ENCODE data around the gene AGGF1.
"Not testable (repeated sequence)": the region's sequence is repeated elsewhere in the genome, so short reads cannot be mapped to it uniquely, and the experiment has no call there.

Gene AGGF1

DNA sequence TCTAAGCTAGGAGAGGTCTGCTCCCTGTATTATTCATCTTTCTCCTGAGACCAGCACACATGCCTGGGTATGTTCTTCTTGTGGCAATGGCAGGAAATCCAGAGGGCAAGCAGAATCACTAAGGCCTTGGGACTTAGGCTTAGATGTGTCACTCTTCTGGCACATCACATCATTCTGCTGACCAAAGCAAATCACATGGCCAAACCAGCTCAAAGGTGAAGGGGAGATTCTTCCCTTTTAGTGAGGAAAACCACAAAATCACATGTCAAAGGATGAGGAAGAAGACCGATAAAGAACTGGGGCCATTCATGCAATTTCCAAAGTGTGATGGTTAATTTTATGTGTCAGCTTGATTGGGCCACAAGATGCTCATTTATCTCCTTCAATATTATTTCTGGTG lies 5.7 kb upstream of the AGGF1 start:
- peak; percentile 65 to 91 (median 78) for DNase-seq

GRCh38 chr5:77028631-77029375 lies 1.4 kb upstream of the AGGF1 start:
- no peak for DNase-seq

DNA sequence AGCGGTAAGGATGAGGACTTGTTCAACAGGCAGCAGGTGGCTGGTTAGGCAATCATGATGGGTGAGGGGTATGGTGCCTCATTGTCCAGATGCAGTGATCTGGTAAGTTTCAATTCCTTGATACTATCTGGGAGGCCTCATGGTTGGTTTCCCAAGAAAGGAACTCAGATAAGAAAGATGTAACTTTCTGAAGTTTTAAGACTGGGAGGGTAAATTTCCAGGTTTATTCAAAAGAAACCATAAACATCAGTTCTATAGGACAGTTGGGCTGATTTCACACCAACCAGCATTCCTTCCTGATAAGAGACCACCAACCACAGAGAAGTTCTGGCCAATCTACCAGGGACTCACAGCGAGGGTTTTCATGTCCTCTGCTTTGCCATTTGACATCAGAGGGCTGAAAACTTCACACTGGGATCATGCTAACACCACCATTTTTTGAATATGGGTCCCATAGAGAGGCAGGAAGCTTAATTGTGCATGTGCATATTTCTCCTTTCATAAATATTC lies 773 bp upstream of the AGGF1 start:
- no peak for DNase-seq

GRCh38 chr5:77031891-77032290 lies 1.7 kb downstream of the AGGF1 start:
- peak in 1 of 4 experiments; percentile 10 for DNase-seq

DNA sequence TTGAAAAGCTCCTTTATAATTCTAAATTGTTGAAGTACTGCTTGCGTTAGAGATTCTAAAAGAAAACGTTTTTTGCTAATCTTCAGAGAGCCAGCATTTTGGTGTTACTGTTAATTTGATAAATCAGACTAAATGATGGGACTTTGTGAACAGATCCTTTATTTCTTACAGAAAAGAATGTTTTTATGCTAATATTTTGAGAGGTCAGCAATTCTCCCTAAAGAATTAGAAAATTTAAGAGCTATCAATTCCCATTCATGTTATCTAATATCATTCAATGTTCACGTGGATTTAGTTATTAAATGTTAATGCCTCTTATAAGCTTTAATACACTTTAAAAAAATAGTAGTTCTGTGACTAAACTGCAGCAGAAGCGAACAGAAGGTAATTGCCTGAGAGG lies 2.4 kb downstream of the AGGF1 start:
- no peak for DNase-seq

- no peak for DNase-seq
Measured at GRCh38 chr5:77033338-77033737, 3.1 kb downstream of the AGGF1 start.

DNA sequence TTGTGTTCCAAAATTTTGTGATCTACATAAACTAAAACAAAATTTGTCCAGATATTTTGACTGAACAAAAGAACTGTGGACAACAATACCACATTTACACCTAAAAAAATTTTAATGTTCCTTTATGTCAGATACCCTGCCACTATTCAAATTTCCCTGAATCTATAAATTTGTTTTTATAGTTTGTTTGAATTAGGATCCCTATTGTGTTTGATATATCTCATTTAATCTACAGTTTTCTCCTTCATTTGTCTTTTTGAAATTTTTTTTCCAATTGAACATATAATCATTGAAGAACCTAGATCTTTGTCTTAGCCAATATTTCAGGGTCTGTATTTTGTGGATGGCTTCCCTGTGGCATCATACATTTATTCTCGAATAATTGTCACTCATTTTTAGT lies 5.7 kb downstream of the AGGF1 start:
- no peak for DNase-seq

DNA sequence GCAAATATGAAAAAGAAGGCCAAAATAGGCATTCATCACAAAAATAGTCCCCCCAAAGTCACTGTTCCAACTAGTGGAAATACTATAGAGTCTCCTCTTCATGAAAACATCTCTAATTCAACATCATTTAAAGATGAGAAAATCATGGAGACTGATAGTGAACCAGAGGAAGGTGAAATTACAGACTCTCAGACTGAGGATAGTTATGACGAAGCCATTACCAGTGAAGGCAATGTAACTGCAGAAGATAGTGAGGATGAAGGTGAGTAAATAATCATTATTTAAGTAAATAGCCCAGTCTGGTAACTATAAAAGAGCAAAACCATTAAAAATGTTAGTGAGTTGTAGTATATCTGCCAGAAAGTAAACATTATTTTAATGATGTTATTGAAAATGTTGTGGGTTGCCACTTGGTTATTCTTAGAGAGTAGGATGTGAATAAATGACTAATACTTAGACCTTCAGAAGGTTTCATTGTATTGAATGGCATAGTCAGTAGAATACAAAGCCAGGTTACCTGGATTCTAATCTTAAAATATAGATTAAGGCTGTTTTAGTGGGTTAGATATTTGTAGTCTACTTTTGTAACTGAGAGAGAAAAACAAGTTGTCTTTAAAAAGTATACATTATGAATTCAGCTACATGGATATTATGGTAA lies 16.3 kb downstream of the AGGF1 start:
- DNase-seq, result no peak

DNA sequence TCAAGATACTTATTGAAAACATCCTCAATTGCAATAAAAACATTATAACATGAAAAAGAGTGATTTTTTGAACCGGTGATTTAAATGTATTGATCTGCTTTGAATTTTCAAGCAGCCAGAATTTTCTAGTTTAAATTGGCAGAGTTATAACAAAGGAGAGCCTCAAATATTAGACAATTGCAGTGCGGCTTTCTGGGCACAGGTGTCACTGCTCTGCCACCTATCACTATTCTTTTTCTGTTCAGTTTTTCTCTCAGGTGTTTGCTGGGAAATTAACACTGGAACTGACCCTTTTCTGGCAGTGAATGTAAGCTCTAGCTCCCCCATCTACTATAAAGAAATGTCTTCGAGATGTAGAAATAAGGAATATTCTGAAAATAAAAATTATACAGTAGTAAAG lies 33.8 kb downstream of the AGGF1 start:
- DNase-seq, result no peak

GRCh38 chr5:77065256-77065655 lies 35.1 kb downstream of the AGGF1 start:
- DNase-seq, result peak in 2 of 4 experiments; percentile 83 to 84

- DNase-seq, result peak; percentile 23 to 77 (median 61)
Measured at GRCh38 chr5:77066184-77066583, 36.0 kb downstream of the AGGF1 start.

DNA sequence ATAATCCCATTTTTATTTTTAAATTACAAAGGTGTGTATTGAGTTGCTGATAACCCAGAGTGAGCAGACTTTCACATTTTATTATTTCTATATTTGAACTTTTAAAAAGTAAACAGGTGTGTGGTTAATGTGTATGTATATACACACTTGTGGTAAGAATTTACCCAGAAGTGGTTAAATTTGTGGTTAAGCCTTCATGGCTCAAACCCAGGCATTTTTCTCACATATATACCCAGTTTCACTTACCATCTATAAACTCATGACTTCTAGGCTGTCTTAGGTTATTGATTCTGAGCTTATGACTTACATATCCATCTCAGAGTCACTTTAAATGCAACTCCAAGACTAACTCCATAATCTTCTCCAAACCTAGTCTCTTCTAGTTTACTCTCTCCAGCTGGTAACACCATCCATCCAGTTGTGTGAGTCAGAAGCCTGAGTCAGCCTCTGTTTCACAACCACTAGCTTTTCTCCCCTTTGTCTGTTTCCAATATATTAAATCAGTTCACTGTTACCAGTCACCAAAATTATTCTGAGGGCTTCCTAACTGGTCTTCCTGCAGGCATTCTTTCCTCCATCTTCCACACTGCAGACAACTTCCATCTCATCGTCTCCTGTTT lies 36.7 kb downstream of the AGGF1 start:
- DNase-seq, result peak; percentile 33 to 74 (median 51)

- DNase-seq, result no peak
Measured at GRCh38 chr5:77073667-77074066, 43.5 kb downstream of the AGGF1 start.

DNA sequence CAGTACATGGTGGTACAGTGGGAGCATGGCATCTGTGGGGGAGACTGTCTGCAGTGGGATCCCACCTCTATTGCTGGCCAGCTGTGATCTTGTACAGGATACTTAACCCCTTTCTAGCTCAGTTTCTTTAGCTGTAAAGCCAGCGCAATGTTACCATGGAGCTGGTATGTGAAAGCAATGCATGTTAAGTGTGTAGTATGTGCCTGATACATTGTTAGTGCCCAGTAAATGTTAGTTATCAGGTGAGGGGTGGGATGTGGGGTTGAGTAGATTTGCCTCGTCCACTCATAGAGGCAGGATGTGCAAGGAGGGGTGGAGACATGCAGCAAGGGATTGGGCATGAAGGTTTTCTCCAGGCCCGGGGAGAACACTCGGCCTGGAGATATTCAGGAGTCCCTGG lies 44.5 kb downstream of the AGGF1 start:
- no peak for DNase-seq

DNA sequence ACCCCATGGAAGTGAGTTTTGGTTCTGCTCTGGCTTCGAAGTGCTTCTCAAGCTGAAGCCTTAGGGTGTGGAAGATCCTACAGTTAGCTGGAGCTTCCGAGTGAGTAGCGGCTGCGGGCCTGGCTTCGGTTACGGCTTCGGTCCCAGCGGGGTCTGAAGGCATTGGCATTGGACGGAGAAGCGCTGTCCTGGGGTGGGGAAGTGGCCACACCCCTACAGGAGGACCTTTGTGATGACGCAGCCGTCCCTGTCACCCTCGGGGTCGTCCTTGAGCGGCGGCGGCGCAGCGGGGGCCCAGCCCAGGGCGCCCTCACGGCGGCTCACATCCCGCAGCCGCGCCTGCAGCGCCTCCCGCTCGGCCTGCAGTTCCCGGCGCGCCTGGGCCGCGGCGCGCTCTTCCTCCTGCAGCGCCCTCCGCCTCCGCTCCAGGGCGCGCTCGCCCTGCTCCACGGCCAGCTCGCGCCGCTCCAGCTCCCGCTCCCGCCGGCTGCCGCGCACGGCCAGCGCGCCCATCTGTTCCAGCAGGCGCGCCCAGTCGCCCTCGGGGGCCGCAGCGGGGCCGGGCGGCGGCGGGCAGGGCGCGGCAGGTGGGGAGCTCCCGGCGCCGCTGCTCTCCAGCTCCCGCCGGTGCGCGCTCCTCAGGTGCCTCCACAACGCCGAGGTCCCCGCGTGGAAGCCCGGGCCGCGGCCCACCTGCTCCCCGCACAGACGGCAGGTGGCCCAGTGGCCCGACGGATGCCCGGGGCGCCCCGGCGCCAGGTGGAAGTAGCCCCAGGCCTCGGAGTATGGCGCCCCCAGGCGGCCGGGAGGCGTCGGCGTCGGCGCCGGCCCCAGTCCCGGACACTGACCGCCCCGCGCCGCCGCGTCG lies 47.0 kb downstream of the AGGF1 start:
- DNase-seq, result peak; percentile 81 to 94 (median 88)

GRCh38 chr5:77077829-77078176 lies 47.6 kb downstream of the AGGF1 start:
- DNase-seq, result no peak

GRCh38 chr5:77080479-77080878 lies 50.3 kb downstream of the AGGF1 start:
- not testable (repeated sequence) for DNase-seq

DNA sequence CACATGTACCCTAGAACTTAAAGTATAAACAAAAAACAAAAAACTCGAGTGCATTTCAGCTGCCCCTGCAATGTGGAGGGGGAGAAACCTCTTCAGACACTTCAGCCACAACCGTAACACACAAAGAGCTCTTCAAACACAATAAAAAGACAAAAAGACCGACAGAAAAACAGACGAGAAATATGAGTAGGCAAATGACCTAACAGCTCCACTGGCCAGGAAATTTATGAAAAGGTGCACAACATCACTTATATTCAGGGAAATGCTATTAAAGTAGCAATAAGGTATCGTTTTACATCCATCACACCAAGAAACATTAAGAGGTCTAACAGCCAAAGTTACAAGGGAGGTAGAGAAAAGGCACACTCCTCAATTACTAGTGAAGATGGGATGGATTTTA lies 50.7 kb downstream of the AGGF1 start:
- no peak for DNase-seq

- DNase-seq, result no peak
Measured at GRCh38 chr5:77082280-77082679, 52.1 kb downstream of the AGGF1 start.

DNA sequence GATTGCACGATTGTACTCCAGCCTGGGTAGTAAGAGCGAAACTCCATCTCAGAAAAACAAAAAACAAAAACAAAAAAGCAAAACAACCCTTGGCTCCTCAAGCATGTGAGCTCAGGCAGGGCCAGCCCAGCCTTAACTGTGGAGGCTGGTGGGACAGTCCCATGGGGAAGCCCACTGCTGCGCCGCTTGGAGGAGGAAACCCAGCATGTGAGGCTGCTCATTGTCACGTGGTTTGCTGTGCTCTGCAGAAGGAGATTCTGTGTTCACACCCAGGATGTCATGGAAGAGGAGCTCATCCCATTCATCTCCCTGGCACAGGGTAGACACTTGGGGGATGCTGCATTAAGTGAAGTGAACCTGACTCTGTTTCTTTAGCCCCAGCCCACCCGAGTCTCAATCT lies 52.9 kb downstream of the AGGF1 start:
- peak in 2 of 4 experiments; percentile 28 to 31 for DNase-seq

DNA sequence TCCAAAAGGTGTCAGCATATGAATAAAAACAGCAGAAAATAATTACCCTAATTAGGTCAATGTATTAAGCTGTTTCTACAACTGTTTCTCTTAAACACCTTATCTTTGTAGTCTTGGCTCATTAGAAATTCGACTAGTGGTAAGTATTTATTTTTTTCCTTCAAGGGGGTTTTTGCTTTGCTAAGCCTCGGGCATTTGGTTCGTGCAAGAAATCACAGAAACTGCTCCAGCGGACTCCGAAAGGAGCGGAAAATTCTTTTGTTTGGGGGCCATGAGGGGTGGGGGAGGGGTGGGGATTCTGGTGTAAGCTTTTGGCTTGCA lies 56.1 kb downstream of the AGGF1 start:
- peak in 1 of 4 experiments; percentile 27 for DNase-seq

- peak; percentile 62 to 80 (median 74) for DNase-seq
Measured at GRCh38 chr5:77086689-77087483, 56.7 kb downstream of the AGGF1 start, which contains the start of gene ZBED3. Gene ZBED3, minus strand, starts transcription at chr5:77087285. Its CDS starts 9,407 bp downstream, at chr5:77077878.

Measured in suppressor macrophage (primary cell).